GM12878 (cell line): ENCODE measurements around the gene MTCH2. TPM values are rescaled to one million over a fixed set of nuclear protein-coding genes. Genes with fewer than 3 reads are reported as not detected.
A peak's percentile ranks its signal among the peaks of the same experiment; 100 is the strongest.

ENCODE experiments used
- BCL11A ChIP-seq: IDR thresholded peaks from 2 replicates; pipeline ENCODE4 v1.6.1; 2011; ENCODE audit warnings: low read depth, low read length
- GABPA ChIP-seq: IDR thresholded peaks from 2 replicates; pipeline ENCODE4 v1.6.1; 2014; ENCODE audit warnings: antibody characterized with exemption, low read depth, mild to moderate bottlenecking, inconsistent platforms
- HDGF ChIP-seq: fragments of 450-650 bp; IDR thresholded peaks from 2 replicates; pipeline ENCODE4 v1.6.1; 2016; ENCODE audit warnings: antibody characterized with exemption
- MEF2B ChIP-seq: fragments of 450-650 bp; IDR thresholded peaks from 2 replicates; pipeline ENCODE4 v1.6.1; 2018; ENCODE audit warnings: mild to moderate bottlenecking, moderate library complexity; ENCODE audit not compliant: partially characterized antibody, poor library complexity, severe bottlenecking
- SMAD5 ChIP-seq: IDR thresholded peaks from 2 replicates; pipeline ENCODE4 v1.6.1; 2016; ENCODE audit warnings: antibody characterized with exemption, low read depth
- polyA plus RNA-seq, 11 experiments: library from polyadenylated mRNA; depleted of rRNA in 4 of 11; unstranded in 6 of 11; stranded (reverse) in 5 of 11; fragments of >200 nt; fragmentation: Nextera tagmentation in 4 of 11; fragmentation: Illumina TruSeq in 1 of 11; extraction: Ambion mirVana in 4 of 11; extraction: Trizol in 1 of 11; gene quantifications; 1 replicate in 1 of 11; 2 replicates in 10 of 11; pipeline versions ENCODE4 v1.2.1 to v1.2.3, GENCODE V29; 2011 to 2016; ENCODE audit warnings: inconsistent platforms in 2 of 11, missing spikeins in 2 of 11, low read depth in 1 of 11
- total RNA-seq, 4 experiments: library from RNA; depleted of rRNA in 3 of 4; stranded (reverse); fragments of >200 nt in 3 of 4; fragmentation: Illumina TruSeq in 1 of 4; extraction: Trizol in 1 of 4; gene quantifications; 2 replicates each; pipeline versions ENCODE4 v1.2.1 to v1.2.3, GENCODE V29; 2013 to 2021
- TF ChIP-seq, protein P1 (sequence below): IDR thresholded peaks from 2 replicates; pipeline ENCODE4 v1.6.1; 2011; ENCODE audit warnings: borderline replicate concordance, low read depth, mild to moderate bottlenecking, moderate library complexity, mixed read lengths, low read length; ENCODE audit not compliant: insufficient read depth; ENCODE audit errors: extremely low read length
- TF ChIP-seq, protein P2 (sequence below): fragments of 450-650 bp; IDR thresholded peaks from 2 replicates; pipeline ENCODE4 v1.6.1; 2017; ENCODE audit warnings: mild to moderate bottlenecking, moderate library complexity
- TF ChIP-seq, protein P3 (sequence below): IDR thresholded peaks from 2 replicates; pipeline ENCODE4 v1.6.1; 2012; ENCODE audit warnings: low read depth, low read length, improper control_type of control experiment
- TF ChIP-seq, protein P4 (sequence below): fragments of 450-650 bp; IDR thresholded peaks from 2 replicates; pipeline ENCODE4 v1.6.1; 2014; ENCODE audit warnings: mild to moderate bottlenecking
- TF ChIP-seq, protein P5 (sequence below): fragments of 150-350 bp; IDR thresholded peaks from 2 replicates; pipeline ENCODE4 v1.6.1; 2016; ENCODE audit warnings: low read depth, low read length
- TF ChIP-seq, protein P6 (sequence below): IDR thresholded peaks from 2 replicates; pipeline ENCODE4 v1.6.1; 2012; ENCODE audit warnings: improper control_type of control experiment, low read depth, low read length; ENCODE audit not compliant: insufficient replicate concordance

Gene MTCH2
- total and polyA plus RNA-seq, 10 of the 15 experiments (the other 5 are each of a cell fraction or from before 2014, with no cell fraction given) = 72.4 to 341 (median 144) TPM

DNA sequence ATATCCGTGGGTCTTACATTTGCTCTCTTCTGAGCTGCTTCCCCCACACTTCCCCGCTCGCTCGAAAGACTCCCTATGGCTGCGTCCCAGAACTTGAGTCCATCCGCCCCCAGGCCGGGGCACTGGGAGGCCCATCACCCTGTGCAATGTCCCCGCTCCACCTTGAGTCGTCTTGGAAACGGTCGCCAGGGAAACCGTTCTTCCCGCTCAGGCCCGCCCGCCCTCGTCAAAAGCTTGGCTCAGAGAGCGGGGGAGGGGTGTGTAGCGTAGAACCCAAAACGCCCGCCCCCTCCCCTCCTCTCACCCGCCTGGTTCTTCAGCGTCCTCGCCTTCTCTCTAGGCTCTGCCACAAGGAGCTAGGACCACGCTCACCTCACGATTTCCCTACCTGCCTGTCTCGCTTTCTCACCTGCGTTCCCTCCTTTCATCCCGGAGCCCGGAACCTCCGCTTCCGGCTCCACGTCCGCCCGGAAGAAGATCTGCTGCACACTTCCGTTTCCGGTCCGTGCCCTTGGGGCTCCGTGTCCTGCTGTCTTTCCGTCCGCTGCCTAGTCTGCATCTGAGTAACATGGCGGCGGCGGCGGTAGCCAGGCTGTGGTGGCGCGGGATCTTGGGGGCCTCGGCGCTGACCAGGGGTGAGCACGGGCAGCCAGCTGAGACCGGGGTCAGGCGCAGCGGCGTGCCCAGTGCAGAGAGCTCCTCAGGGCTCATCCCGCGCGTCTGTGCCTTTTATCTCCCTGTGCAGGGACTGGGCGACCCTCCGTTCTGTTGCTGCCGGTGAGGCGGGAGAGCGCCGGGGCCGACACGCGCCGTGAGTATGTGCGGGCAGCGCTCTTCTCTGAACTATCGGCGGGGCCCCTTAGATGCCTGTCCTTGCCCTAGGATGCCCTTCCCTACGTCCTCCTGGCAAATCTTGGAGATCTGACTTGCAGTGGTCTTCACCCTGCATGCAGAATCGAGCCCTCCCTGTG is 63.5 kb downstream of the MTCH2 start, which contains the start of the genes KBTBD4 and NDUFS3 (continued):
- TF ChIP-seq, protein P1, sequence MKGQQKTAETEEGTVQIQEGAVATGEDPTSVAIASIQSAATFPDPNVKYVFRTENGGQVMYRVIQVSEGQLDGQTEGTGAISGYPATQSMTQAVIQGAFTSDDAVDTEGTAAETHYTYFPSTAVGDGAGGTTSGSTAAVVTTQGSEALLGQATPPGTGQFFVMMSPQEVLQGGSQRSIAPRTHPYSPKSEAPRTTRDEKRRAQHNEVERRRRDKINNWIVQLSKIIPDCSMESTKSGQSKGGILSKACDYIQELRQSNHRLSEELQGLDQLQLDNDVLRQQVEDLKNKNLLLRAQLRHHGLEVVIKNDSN = no peak
- TF ChIP-seq BCL11A (no peak), MEF2B (peak; percentile 52), HDGF (0 out of 2 replicates have a peak, but pooled peaks have one; percentile 66), SMAD5 (peak; percentile 74; the same call in 1 of the 2 replicates), GABPA (peak; percentile 100)
- TF ChIP-seq, protein P2, sequence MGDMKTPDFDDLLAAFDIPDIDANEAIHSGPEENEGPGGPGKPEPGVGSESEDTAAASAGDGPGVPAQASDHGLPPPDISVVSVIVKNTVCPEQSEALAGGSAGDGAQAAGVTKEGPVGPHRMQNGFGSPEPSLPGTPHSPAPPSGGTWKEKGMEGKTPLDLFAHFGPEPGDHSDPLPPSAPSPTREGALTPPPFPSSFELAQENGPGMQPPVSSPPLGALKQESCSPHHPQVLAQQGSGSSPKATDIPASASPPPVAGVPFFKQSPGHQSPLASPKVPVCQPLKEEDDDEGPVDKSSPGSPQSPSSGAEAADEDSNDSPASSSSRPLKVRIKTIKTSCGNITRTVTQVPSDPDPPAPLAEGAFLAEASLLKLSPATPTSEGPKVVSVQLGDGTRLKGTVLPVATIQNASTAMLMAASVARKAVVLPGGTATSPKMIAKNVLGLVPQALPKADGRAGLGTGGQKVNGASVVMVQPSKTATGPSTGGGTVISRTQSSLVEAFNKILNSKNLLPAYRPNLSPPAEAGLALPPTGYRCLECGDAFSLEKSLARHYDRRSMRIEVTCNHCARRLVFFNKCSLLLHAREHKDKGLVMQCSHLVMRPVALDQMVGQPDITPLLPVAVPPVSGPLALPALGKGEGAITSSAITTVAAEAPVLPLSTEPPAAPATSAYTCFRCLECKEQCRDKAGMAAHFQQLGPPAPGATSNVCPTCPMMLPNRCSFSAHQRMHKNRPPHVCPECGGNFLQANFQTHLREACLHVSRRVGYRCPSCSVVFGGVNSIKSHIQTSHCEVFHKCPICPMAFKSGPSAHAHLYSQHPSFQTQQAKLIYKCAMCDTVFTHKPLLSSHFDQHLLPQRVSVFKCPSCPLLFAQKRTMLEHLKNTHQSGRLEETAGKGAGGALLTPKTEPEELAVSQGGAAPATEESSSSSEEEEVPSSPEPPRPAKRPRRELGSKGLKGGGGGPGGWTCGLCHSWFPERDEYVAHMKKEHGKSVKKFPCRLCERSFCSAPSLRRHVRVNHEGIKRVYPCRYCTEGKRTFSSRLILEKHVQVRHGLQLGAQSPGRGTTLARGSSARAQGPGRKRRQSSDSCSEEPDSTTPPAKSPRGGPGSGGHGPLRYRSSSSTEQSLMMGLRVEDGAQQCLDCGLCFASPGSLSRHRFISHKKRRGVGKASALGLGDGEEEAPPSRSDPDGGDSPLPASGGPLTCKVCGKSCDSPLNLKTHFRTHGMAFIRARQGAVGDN = peak; percentile 47; the same call in 1 of the 2 replicates
- TF ChIP-seq, protein P3, sequence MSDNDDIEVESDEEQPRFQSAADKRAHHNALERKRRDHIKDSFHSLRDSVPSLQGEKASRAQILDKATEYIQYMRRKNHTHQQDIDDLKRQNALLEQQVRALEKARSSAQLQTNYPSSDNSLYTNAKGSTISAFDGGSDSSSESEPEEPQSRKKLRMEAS = peak; percentile 69; the same call in 1 of the 2 replicates
- TF ChIP-seq, protein P4, sequence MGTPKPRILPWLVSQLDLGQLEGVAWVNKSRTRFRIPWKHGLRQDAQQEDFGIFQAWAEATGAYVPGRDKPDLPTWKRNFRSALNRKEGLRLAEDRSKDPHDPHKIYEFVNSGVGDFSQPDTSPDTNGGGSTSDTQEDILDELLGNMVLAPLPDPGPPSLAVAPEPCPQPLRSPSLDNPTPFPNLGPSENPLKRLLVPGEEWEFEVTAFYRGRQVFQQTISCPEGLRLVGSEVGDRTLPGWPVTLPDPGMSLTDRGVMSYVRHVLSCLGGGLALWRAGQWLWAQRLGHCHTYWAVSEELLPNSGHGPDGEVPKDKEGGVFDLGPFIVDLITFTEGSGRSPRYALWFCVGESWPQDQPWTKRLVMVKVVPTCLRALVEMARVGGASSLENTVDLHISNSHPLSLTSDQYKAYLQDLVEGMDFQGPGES = 0 out of 2 replicates have a peak, but pooled peaks have one; percentile 38
- TF ChIP-seq, protein P5, sequence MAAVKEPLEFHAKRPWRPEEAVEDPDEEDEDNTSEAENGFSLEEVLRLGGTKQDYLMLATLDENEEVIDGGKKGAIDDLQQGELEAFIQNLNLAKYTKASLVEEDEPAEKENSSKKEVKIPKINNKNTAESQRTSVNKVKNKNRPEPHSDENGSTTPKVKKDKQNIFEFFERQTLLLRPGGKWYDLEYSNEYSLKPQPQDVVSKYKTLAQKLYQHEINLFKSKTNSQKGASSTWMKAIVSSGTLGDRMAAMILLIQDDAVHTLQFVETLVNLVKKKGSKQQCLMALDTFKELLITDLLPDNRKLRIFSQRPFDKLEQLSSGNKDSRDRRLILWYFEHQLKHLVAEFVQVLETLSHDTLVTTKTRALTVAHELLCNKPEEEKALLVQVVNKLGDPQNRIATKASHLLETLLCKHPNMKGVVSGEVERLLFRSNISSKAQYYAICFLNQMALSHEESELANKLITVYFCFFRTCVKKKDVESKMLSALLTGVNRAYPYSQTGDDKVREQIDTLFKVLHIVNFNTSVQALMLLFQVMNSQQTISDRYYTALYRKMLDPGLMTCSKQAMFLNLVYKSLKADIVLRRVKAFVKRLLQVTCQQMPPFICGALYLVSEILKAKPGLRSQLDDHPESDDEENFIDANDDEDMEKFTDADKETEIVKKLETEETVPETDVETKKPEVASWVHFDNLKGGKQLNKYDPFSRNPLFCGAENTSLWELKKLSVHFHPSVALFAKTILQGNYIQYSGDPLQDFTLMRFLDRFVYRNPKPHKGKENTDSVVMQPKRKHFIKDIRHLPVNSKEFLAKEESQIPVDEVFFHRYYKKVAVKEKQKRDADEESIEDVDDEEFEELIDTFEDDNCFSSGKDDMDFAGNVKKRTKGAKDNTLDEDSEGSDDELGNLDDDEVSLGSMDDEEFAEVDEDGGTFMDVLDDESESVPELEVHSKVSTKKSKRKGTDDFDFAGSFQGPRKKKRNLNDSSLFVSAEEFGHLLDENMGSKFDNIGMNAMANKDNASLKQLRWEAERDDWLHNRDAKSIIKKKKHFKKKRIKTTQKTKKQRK = peak; percentile 59; the same call in 1 of the 2 replicates
- TF ChIP-seq, protein P6, sequence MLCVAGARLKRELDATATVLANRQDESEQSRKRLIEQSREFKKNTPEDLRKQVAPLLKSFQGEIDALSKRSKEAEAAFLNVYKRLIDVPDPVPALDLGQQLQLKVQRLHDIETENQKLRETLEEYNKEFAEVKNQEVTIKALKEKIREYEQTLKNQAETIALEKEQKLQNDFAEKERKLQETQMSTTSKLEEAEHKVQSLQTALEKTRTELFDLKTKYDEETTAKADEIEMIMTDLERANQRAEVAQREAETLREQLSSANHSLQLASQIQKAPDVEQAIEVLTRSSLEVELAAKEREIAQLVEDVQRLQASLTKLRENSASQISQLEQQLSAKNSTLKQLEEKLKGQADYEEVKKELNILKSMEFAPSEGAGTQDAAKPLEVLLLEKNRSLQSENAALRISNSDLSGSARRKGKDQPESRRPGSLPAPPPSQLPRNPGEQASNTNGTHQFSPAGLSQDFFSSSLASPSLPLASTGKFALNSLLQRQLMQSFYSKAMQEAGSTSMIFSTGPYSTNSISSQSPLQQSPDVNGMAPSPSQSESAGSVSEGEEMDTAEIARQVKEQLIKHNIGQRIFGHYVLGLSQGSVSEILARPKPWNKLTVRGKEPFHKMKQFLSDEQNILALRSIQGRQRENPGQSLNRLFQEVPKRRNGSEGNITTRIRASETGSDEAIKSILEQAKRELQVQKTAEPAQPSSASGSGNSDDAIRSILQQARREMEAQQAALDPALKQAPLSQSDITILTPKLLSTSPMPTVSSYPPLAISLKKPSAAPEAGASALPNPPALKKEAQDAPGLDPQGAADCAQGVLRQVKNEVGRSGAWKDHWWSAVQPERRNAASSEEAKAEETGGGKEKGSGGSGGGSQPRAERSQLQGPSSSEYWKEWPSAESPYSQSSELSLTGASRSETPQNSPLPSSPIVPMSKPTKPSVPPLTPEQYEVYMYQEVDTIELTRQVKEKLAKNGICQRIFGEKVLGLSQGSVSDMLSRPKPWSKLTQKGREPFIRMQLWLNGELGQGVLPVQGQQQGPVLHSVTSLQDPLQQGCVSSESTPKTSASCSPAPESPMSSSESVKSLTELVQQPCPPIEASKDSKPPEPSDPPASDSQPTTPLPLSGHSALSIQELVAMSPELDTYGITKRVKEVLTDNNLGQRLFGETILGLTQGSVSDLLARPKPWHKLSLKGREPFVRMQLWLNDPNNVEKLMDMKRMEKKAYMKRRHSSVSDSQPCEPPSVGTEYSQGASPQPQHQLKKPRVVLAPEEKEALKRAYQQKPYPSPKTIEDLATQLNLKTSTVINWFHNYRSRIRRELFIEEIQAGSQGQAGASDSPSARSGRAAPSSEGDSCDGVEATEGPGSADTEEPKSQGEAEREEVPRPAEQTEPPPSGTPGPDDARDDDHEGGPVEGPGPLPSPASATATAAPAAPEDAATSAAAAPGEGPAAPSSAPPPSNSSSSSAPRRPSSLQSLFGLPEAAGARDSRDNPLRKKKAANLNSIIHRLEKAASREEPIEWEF = no peak
